ENCODE measurements around the gene FCRLA. TPM values are rescaled to one million over a fixed set of nuclear protein-coding genes. Genes with fewer than 3 reads are reported as not detected.
"Not testable (repeated sequence)": the region's sequence is repeated elsewhere in the genome, so short reads cannot be mapped to it uniquely, and the experiment has no call there.

Gene FCRLA
- total RNA-seq, 1 donor from 2014 or later, result not detected

- H3K27ac Mint-ChIP-seq, result no peak overlapping the region
- no peak for DNase-seq
- peaks cover 38% of the 10 kb centered on the region for H3K27me3 Mint-ChIP-seq
- intact Hi-C loops (cut with micrococcal nuclease), result no loop called here
- H3K9me3 Mint-ChIP-seq, result no peaks in the 10 kb centered on the region
- H3K4me1 Mint-ChIP-seq, result no peaks in the 10 kb centered on the region
- H3K4me3 Mint-ChIP-seq, result no peak overlapping the region
- no peaks in the 10 kb centered on the region for H3K36me3 Mint-ChIP-seq (ENCODE audit: low read depth)
Observed at GRCh38 chr1:161681879-161682278, 25.1 kb upstream of the FCRLA start.

GRCh38 chr1:161688946-161689345 lies 18.1 kb upstream of the FCRLA start:
- H3K4me1 Mint-ChIP-seq, result no peaks in the 10 kb centered on the region
- H3K9me3 Mint-ChIP-seq, result no peaks in the 10 kb centered on the region
- H3K27ac Mint-ChIP-seq, result no peak overlapping the region
- no peaks in the 10 kb centered on the region for H3K36me3 Mint-ChIP-seq (ENCODE audit: low read depth)
- no peak for DNase-seq
- H3K4me3 Mint-ChIP-seq, result no peak overlapping the region
- H3K27me3 Mint-ChIP-seq, result peaks cover 36% of the 10 kb centered on the region
- intact Hi-C loops (cut with micrococcal nuclease), result no loop called here

DNA sequence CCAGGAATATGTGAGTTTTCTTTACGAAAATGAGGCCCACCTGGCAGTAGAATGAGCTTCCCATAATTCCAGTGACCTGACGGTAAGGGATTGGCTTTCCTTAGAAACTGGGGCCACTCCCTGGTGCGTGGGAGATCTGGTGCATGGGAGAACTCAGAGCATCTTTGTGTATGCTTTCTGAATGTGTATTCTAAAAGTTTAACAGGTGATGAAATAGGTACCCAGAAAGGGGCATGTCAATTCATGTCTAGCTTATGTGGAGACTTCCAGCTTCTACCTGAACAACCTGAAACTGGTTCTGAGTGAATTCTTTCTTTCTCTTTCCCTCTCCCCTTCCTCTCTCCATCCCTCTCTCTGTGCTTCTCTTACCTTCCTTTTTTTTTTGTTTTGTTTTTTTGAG lies 15.2 kb upstream of the FCRLA start:
- Mint-ChIP-seq H3K27me3 (peaks cover 45% of the 10 kb centered on the region), H3K4me1 (no peaks in the 10 kb centered on the region), H3K9me3 (peaks cover 11% of the 10 kb centered on the region), H3K27ac (no peak overlapping the region), H3K4me3 (no peak overlapping the region), H3K36me3 (ENCODE audit: low read depth) (no peaks in the 10 kb centered on the region)
- intact Hi-C loops (cut with micrococcal nuclease), result no loop called here
- DNase-seq, result no peak

DNA sequence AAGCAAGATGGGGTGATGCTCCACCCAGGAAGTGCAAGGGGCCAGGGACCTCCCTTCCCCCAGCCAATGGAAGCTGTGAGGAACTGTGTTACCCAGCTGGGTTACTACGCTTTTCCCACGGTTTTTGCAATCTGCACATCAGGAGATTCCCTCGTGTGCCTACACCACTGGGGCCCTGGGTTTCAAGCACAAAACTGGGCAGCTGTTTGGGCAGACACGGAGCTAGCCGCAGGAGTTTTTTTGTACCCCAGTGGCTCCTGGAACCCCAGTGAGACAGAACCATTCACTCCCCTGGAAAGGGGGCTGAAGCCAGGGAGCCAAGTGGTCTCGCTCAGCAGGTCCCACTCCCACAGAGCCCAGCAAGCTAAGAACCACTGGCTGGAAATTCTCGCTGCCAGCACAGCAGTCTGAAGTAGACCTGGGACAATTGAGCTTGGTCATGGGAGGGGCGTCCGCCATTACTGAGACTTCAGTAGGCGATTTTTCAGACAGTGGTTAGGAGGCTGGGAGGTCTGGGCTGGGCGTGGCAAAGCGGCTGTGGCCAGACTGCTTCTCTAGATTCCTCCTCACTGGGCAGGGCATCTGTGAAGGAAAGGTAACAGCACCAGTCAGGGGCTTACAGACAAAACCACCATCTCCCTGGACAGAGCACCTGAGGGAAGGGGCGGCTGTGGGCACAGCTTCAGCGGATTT lies 13.9 kb upstream of the FCRLA start:
- Mint-ChIP-seq H3K27me3 (peaks cover 57% of the 10 kb centered on the region), H3K9me3 (peaks cover 17% of the 10 kb centered on the region)
- H3K36me3 Mint-ChIP-seq (ENCODE audit: low read depth); H3K4me1 Mint-ChIP-seq; DNase-seq; H3K4me3 Mint-ChIP-seq; intact Hi-C loops (cut with micrococcal nuclease); H3K27ac Mint-ChIP-seq: not testable (repeated sequence)

DNA sequence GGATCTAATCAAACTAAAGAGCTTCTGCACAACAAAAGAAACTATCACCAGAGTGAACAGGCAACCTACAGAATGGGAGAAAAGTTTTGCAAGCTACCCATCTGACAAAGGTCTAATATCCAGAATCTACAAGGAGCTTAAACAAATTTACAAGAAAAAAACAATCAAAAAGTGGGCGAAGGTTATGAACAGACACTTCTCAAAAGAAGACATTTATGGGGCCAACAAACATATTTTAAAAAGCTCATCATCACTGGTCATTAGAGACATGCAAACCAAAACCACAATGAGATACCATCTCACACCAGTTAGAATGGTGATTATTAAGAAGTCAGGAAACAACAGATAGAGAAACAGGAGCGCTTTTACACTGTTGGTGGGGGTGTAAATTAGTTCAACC lies 8.7 kb upstream of the FCRLA start:
- H3K4me1 Mint-ChIP-seq; H3K36me3 Mint-ChIP-seq (ENCODE audit: low read depth); intact Hi-C loops (cut with micrococcal nuclease); H3K4me3 Mint-ChIP-seq; H3K27ac Mint-ChIP-seq; DNase-seq: not testable (repeated sequence)
- Mint-ChIP-seq H3K27me3 (peaks cover 58% of the 10 kb centered on the region), H3K9me3 (peaks cover 17% of the 10 kb centered on the region)

GRCh38 chr1:161702250-161702649 lies 4.8 kb upstream of the FCRLA start:
- intact Hi-C loops (cut with micrococcal nuclease), result no loop called here
- peak; percentile 45 for DNase-seq
- H3K4me1 Mint-ChIP-seq, result no peaks in the 10 kb centered on the region
- no peak overlapping the region for H3K27ac Mint-ChIP-seq
- no peak overlapping the region for H3K4me3 Mint-ChIP-seq
- peaks cover 4% of the 10 kb centered on the region for H3K9me3 Mint-ChIP-seq
- peaks cover 32% of the 10 kb centered on the region for H3K27me3 Mint-ChIP-seq
- no peaks in the 10 kb centered on the region for H3K36me3 Mint-ChIP-seq (ENCODE audit: low read depth)

- Mint-ChIP-seq H3K4me3 (no peak overlapping the region), H3K9me3 (no peaks in the 10 kb centered on the region), H3K27me3 (peaks cover 26% of the 10 kb centered on the region), H3K27ac (no peak overlapping the region), H3K4me1 (no peaks in the 10 kb centered on the region), H3K36me3 (ENCODE audit: low read depth) (no peaks in the 10 kb centered on the region)
- peak; percentile 34 for DNase-seq
- intact Hi-C loops (cut with micrococcal nuclease), result no loop called here
Observed at GRCh38 chr1:161705537-161705936, 1.5 kb upstream of the FCRLA start.

DNA sequence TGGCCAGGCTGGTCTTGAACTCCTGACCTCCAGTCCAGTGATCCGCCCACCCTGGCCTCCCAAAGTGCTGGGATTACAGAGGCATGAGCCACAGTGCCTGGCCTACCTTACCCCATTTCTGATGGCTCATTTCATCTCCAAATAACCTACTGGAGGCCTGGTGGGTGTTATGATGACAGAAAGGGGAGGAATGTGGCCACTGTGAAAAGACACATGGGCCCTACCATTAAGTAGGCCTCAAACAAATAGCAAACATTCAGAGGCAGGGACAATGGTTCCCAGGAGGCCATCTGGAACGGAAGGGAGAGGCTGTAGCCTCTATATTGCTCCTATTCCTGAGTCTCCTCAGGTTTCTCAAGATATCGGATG lies 932 bp upstream of the FCRLA start:
- Mint-ChIP-seq H3K27me3 (peaks cover 26% of the 10 kb centered on the region), H3K36me3 (ENCODE audit: low read depth) (no peaks in the 10 kb centered on the region), H3K4me3 (no peak overlapping the region), H3K27ac (no peak overlapping the region), H3K4me1 (no peaks in the 10 kb centered on the region), H3K9me3 (no peaks in the 10 kb centered on the region)
- peak; percentile 29 for DNase-seq
- intact Hi-C loops (cut with micrococcal nuclease), result loop anchor here (2.0 kb wide), 1 partner anchor 19 kb away; no protein-coding TSS in a partner anchor

DNA sequence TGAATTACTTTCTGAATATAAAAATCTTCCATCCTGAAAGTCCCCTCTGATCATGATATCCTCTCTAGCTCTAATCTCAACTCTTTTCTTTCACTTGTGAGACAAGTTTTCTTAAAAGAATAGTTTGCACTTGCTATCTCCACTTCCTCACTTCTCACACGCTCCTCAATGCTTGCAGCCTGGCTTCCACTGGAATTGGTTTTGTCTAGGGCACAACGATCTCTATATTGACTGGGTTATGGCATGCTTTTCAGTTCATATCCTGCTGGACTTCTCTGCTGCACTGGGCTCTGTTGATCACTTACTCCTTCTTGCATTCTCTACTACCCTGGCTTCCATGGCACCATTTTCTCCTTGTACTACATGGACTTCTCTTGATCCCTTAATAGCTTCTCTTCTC lies 474 bp downstream of the FCRLA start:
- H3K4me3 Mint-ChIP-seq, result no peak overlapping the region
- DNase-seq, result peak; percentile 40
- intact Hi-C loops (cut with micrococcal nuclease), result loop anchor here (2.0 kb wide), 1 partner anchor 17 kb away; no protein-coding TSS in a partner anchor
- no peak overlapping the region for H3K27ac Mint-ChIP-seq
- no peaks in the 10 kb centered on the region for H3K4me1 Mint-ChIP-seq
- no peaks in the 10 kb centered on the region for H3K36me3 Mint-ChIP-seq (ENCODE audit: low read depth)
- no peaks in the 10 kb centered on the region for H3K9me3 Mint-ChIP-seq
- H3K27me3 Mint-ChIP-seq, result peaks cover 27% of the 10 kb centered on the region

DNA sequence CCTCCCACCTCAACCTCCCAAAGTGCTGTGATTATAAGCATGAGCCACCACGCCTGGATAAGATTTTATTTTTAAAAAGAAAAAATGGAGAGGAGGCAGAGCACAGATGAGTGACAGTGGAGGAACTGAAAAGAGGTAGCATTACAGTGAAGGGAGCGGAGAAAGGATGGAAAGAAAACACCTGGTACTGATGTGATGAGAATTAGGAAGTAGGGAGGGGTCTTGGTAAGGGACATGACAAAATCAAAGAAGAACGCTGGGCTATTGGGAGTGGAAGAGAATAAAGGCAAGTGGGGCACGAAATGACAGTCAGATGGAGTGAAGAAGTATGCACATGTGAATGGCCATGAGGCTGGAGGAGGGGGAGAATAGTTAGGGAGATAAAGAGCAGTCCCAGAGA lies 2.3 kb downstream of the FCRLA start:
- Mint-ChIP-seq H3K9me3 (no peaks in the 10 kb centered on the region), H3K36me3 (ENCODE audit: low read depth) (no peaks in the 10 kb centered on the region), H3K4me1 (no peaks in the 10 kb centered on the region), H3K27ac (no peak overlapping the region), H3K4me3 (no peak overlapping the region), H3K27me3 (peaks cover 23% of the 10 kb centered on the region)
- DNase-seq, result no peak
- intact Hi-C loops (cut with micrococcal nuclease), result no loop called here

- no peak for DNase-seq
- H3K36me3 Mint-ChIP-seq (ENCODE audit: low read depth), result no peaks in the 10 kb centered on the region
- no peak overlapping the region for H3K4me3 Mint-ChIP-seq
- peaks cover 31% of the 10 kb centered on the region for H3K27me3 Mint-ChIP-seq
- no peaks in the 10 kb centered on the region for H3K9me3 Mint-ChIP-seq
- H3K27ac Mint-ChIP-seq, result no peak overlapping the region
- intact Hi-C loops (cut with micrococcal nuclease), result no loop called here
- H3K4me1 Mint-ChIP-seq, result no peaks in the 10 kb centered on the region
Observed at GRCh38 chr1:161710560-161710959, 3.5 kb downstream of the FCRLA start.

- no peak overlapping the region for H3K27ac Mint-ChIP-seq
- intact Hi-C loops (cut with micrococcal nuclease), result no loop called here
- no peaks in the 10 kb centered on the region for H3K9me3 Mint-ChIP-seq
- no peak overlapping the region for H3K4me3 Mint-ChIP-seq
- DNase-seq, result no peak
- H3K36me3 Mint-ChIP-seq (ENCODE audit: low read depth), result no peaks in the 10 kb centered on the region
- H3K4me1 Mint-ChIP-seq, result peaks cover 9% of the 10 kb centered on the region
- peaks cover 62% of the 10 kb centered on the region for H3K27me3 Mint-ChIP-seq
Observed at GRCh38 chr1:161718559-161719324, 11.7 kb downstream of the FCRLA start.

GRCh38 chr1:161719325-161719611 lies 12.2 kb downstream of the FCRLA start:
- Mint-ChIP-seq H3K4me1 (peaks cover 9% of the 10 kb centered on the region), H3K36me3 (ENCODE audit: low read depth) (no peaks in the 10 kb centered on the region), H3K27ac (no peak overlapping the region), H3K4me3 (no peak overlapping the region), H3K27me3 (peaks cover 65% of the 10 kb centered on the region), H3K9me3 (no peaks in the 10 kb centered on the region)
- DNase-seq, result no peak
- intact Hi-C loops (cut with micrococcal nuclease), result no loop called here

DNA sequence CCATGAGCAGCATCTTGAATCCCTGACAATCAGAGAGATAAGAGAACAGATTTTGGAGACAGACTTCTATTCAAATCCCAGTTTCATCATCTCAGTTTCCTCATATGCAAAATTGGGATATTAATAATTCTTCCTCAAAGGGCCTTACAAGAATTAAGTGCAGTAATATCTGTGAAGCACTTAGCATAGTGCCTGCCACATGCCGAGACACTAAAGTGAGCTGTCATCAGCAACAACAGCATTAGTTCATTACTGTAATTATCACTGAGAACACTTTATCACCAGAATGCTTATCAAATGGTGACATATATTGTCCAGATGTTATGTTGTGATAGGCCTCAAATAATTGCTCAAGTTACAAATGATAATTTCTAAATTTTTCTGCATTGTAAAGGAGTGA lies 13.4 kb downstream of the FCRLA start:
- no peaks in the 10 kb centered on the region for H3K36me3 Mint-ChIP-seq (ENCODE audit: low read depth)
- H3K4me3 Mint-ChIP-seq, result no peak overlapping the region
- H3K27me3 Mint-ChIP-seq, result peaks cover 68% of the 10 kb centered on the region
- no peak overlapping the region for H3K27ac Mint-ChIP-seq
- peaks cover 13% of the 10 kb centered on the region for H3K4me1 Mint-ChIP-seq
- no peak for DNase-seq
- intact Hi-C loops (cut with micrococcal nuclease), result no loop called here
- no peaks in the 10 kb centered on the region for H3K9me3 Mint-ChIP-seq

All from activated CD4-positive, alpha-beta T cell treated with anti-CD3 and anti-CD28 coated beads, Interleukin-2, amount 10 ng/mL, durations not matched to agents 24 days and 14 days (primary cell).